HFFc6 (cell line): ENCODE data around the gene PPAT. TPM values are rescaled to one million over a fixed set of nuclear protein-coding genes. Genes with fewer than 3 reads are reported as not detected.

Experiments
- DNase-seq: peaks from one replicate; pipeline ENCODE4 v3.0.0-alpha.2; 2018
- H3K27ac Mint-ChIP-seq: 2 replicates; pipeline ENCODE4 v1.8.0; 2020; ENCODE audit warnings: mild to moderate bottlenecking, mixed read lengths
- H3K27me3 Mint-ChIP-seq: 2 replicates; pipeline ENCODE4 v1.8.0; 2021; ENCODE audit warnings: mild to moderate bottlenecking, moderate library complexity, mixed read lengths; ENCODE audit not compliant: insufficient read depth
- H3K36me3 Mint-ChIP-seq: 2 replicates; pipeline ENCODE4 v1.8.0; 2021; ENCODE audit warnings: low read depth, mixed read lengths
- H3K4me1 Mint-ChIP-seq: 2 replicates; pipeline ENCODE4 v1.8.0; 2020; ENCODE audit warnings: low read depth, mixed read lengths
- H3K4me3 Mint-ChIP-seq: 2 replicates; pipeline ENCODE4 v1.8.0; 2020; ENCODE audit warnings: mild to moderate bottlenecking, moderate library complexity, mixed read lengths
- H3K9me3 Mint-ChIP-seq: 2 replicates; pipeline ENCODE4 v1.8.0; 2020; ENCODE audit warnings: mild to moderate bottlenecking, mixed read lengths
- CTCF ChIP-seq: fragments of 200-600 bp; sonication (generic); IDR thresholded peaks from 2 replicates; pipeline ENCODE4 v1.5.0; 2021; ENCODE audit warnings: antibody characterized with exemption, mild to moderate bottlenecking
- total RNA-seq, 6 experiments: library from RNA; stranded (reverse); fragmentation: NEBNext Ultra II Directional; extraction: Animal tissue kit (Norgen Biotek cat#: 25700); gene quantifications; 2 replicates in 1 of 6; 3 replicates in 5 of 6; pipeline ENCODE4 v1.2.3, GENCODE V29; 2021

PPAT gene
- total RNA-seq, 6 experiments from 2014 or later: 19.3 to 26.3 (median 22.3) TPM

- H3K27ac Mint-ChIP-seq: 0 out of 2 replicates have a peak overlapping the region, but pooled peaks have one; percentile 18
- no peaks in the 10 kb centered on the region for H3K9me3 Mint-ChIP-seq
- H3K36me3 Mint-ChIP-seq: peaks cover 4% of the 10 kb centered on the region
Measured at GRCh38 chr4:56433280-56433679, 2.1 kb downstream of the PPAT start.

GRCh38 chr4:56430203-56430602 is 5.2 kb downstream of the PPAT start:
- Mint-ChIP-seq H3K9me3 (no peaks in the 10 kb centered on the region), H3K4me3 (no peak overlapping the region), H3K27ac (no peak overlapping the region), H3K36me3 (no peaks in the 10 kb centered on the region; the same call in none of the 2 replicates), H3K27me3 (no peaks in the 10 kb centered on the region), H3K4me1 (peaks cover 51% of the 10 kb centered on the region)
- TF ChIP-seq CTCF: no peak
- no peak for DNase-seq

More at GRCh38 chr4:56433280-56433679, 2.1 kb downstream of the PPAT start:
- TF ChIP-seq CTCF: no peak
- peak overlapping the region; percentile 95 for H3K4me3 Mint-ChIP-seq
- DNase-seq: no peak
- peaks cover 3% of the 10 kb centered on the region; the same call in 1 of the 2 replicates for H3K27me3 Mint-ChIP-seq
- peaks cover 54% of the 10 kb centered on the region for H3K4me1 Mint-ChIP-seq

DNA sequence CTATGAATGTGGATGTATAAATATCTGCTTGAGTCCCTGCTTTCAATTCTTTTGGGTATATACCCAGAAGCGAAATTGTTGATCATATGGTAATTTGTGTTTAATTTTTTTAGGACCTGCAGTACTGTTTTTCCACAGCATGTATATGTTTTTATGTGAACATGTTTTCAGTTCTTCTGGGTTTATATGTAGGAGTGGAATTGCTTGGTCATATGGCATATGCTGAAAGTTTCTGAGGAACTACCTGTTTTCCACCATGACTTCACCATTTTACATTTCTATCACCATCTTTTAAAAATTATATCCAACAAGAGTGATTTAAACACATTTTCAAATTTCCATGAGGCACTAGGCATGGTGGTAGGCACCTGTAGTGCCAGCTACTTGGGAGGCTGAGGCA is 8.2 kb downstream of the PPAT start:
- Mint-ChIP-seq H3K9me3 (no peaks in the 10 kb centered on the region), H3K4me1 (peaks cover 38% of the 10 kb centered on the region), H3K4me3 (no peak overlapping the region), H3K27ac (no peak overlapping the region), H3K27me3 (no peaks in the 10 kb centered on the region), H3K36me3 (no peaks in the 10 kb centered on the region; the same call in none of the 2 replicates)
- TF ChIP-seq CTCF: no peak
- DNase-seq: no peak

- H3K36me3 Mint-ChIP-seq: no peaks in the 10 kb centered on the region; the same call in 1 of the 2 replicates
- no peaks in the 10 kb centered on the region for H3K27me3 Mint-ChIP-seq
- no peak for TF ChIP-seq CTCF
- H3K27ac Mint-ChIP-seq: no peak overlapping the region
- no peak overlapping the region for H3K4me3 Mint-ChIP-seq
- peaks cover 30% of the 10 kb centered on the region for H3K4me1 Mint-ChIP-seq
- H3K9me3 Mint-ChIP-seq: no peaks in the 10 kb centered on the region
- no peak for DNase-seq
Measured at GRCh38 chr4:56426273-56426672, 9.1 kb downstream of the PPAT start.

- Mint-ChIP-seq H3K36me3 (no peaks in the 10 kb centered on the region; the same call in 1 of the 2 replicates), H3K27me3 (no peaks in the 10 kb centered on the region), H3K27ac (no peak overlapping the region), H3K9me3 (no peaks in the 10 kb centered on the region), H3K4me3 (no peak overlapping the region), H3K4me1 (peaks cover 27% of the 10 kb centered on the region)
- DNase-seq: no peak
- TF ChIP-seq CTCF: no peak
Measured at GRCh38 chr4:56425518-56425917, 9.9 kb downstream of the PPAT start.
